GM12891 (cell line): Measurements from ENCODE around the gene CFAP53.
"Not testable (repeated sequence)": the region's sequence is repeated elsewhere in the genome, so short reads cannot be mapped to it uniquely, and the experiment has no call there.

Experiments used
- DNase-seq: peaks from one replicate; pipeline ENCODE4 v3.0.0; 2011; ENCODE audit warnings: low spot score; ENCODE audit not compliant: insufficient read length
- FAIRE-seq: peaks from 2 replicates; lab custom pipeline; 2011; peaks lifted over from hg19 to GRCh38; lab: Jason Lieb, UNC
- PAX5 ChIP-seq: IDR thresholded peaks from 2 replicates; pipeline ENCODE4 v1.6.1; 2011; ENCODE audit warnings: low read length, moderate library complexity, mild to moderate bottlenecking; ENCODE audit not compliant: insufficient read depth, severe bottlenecking
- POLR2A ChIP-seq: IDR thresholded peaks from 2 replicates; pipeline ENCODE4 v1.6.1; 2011; ENCODE audit warnings: low read depth, low read length, control low read depth
- POLR2AphosphoS5 ChIP-seq: IDR thresholded peaks from 2 replicates; pipeline ENCODE4 v1.6.1; 2011; ENCODE audit warnings: low read depth, low read length, control low read depth
- POU2F2 ChIP-seq: IDR thresholded peaks from 2 replicates; pipeline ENCODE4 v1.6.1; 2011; ENCODE audit warnings: low read depth, mild to moderate bottlenecking, control low read depth, low read length, moderate library complexity
- SPI1 ChIP-seq: IDR thresholded peaks from 2 replicates; pipeline ENCODE4 v1.6.1; 2011; ENCODE audit warnings: low read depth, low read length, control low read depth
- TAF1 ChIP-seq: IDR thresholded peaks from 2 replicates; pipeline ENCODE4 v1.6.1; 2011; ENCODE audit warnings: low read depth, low read length, control low read depth

The CFAP53 gene

DNA sequence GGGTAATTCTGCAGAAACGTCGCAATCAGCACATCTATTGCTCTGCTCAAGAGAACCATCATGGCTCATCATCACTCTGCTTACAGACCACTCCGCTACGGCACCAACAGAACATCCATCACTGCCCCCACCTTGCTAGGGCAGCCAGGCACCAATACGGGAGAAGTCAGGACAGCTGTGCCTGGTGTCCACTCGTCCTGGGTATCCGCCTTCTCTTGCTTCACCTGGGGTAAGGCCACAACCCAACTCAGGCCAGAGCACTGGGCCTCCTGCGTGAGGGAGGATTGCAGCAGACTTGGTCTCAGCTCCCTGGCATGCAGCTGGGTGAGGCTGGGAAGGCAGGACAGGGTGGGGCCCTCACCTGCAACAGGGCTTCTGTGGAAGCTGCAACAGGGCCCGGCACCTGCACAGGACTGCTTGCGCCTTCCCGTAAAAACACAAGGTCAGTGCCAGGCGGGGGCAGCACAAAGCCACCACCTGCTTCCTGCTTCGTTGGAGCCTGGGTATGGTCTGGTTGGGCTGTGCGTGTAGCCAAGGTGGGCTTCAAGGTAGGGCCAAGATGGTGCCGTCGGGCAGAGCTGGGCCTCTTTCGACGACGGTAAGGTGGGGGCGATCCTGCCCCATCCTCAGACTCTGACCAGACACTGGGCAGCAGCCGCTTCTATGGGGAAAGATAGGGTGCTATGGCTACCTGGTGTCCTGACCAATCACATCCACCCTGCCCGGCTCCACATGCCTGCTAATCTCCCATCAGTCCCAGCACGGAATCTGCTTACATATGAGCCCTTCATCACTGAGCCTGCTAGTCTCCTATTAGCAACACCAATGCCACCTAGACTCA, 7.1 kb upstream of the CFAP53 start:
- TF ChIP-seq TAF1 (no peak), SPI1 (no peak), POLR2A (no peak), POLR2AphosphoS5 (no peak), POU2F2 (no peak), PAX5 (no peak)
- FAIRE-seq, result no peak
- DNase-seq, result no peak

DNA sequence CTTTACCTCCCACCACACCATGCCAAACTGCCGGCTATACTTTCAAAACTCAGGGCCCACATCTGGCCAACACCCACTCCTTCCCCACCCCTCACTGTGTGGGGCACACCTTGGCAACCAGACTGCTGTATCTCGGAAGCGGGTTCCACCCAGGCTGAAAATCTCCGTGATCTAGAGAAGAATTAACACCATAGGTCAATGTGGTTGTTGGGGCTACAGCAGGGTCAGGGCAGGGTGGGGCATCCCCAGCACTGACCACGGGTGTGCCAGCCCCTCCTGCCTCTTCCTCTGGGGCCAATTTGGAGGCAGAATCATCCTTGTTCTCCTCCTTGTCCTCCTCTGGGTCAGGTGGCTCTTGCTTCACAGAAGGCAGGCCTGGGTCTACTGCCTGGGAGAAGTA, 6.3 kb upstream of the CFAP53 start:
- FAIRE-seq (no peak), DNase-seq (no peak)
- TF ChIP-seq TAF1 (no peak), SPI1 (no peak), POU2F2 (no peak), POLR2AphosphoS5 (no peak), PAX5 (no peak), POLR2A (no peak)

DNA sequence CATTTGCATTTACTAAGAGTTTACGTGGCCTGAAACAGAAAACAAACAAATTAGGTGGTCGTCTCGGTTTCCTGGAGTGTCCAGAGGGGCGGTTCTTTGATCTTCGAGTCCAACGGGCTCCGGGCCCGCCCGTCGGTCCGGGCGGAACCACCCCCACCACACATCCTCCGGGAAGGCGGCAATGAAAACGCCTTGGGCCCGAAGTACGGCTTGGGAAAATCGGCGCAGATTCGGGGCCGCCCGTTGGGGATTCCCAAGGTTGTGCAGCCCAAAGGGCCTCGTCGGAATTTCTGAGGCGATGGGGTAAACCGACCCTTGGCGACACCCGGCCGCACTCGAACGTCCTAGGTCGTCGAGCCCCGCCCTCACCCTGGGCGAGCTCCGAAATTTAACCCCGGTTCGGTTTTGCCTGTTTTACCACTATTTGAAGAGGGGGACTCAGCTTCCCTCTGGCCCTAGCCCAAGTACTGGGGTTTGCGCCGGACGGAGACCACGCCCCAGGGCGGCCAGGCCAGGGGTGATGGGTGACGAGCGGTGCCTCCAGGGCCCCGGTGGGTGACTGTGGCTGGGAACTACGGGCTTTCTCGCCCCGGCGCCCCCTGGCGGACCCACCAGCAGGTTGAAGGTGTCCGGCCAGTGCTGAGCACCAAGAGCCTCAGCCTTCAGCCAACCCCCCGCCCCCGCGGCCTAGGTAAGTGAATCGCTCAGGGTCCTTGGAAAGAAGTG, 1.9 kb upstream of the CFAP53 start:
- TF ChIP-seq POLR2A, result peak; percentile 60; the same call in 1 of the 2 replicates
- TF ChIP-seq PAX5, result no peak
- no peak for TF ChIP-seq SPI1
- TF ChIP-seq TAF1, result no peak
- peak; percentile 11; the same call in 1 of the 2 replicates for TF ChIP-seq POU2F2
- TF ChIP-seq POLR2AphosphoS5, result peak; percentile 69
- FAIRE-seq (peak; percentile 72), DNase-seq (peak; percentile 72)

DNA sequence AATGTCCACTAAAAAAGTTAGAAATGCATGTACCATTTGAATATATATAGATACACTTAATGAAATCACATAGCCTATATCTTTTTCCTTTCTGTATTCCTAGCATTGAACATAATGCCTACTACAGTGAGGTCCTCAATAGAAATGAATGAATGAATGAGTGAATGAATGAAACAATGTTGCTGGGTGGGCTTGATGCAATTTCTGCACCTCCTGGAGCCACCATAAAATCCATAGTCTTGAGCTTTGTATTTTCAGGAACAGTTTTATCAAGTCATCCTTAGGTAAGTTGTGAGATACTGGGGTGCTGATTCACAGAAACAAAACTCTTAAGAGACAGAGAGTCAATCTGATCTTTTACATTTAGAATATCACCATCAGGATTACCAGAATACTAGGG, 3.3 kb downstream of the CFAP53 start:
- DNase-seq, result no peak
- no peak for TF ChIP-seq POLR2A
- no peak for TF ChIP-seq POLR2AphosphoS5
- no peak for TF ChIP-seq POU2F2
- TF ChIP-seq SPI1, result no peak
- no peak for TF ChIP-seq PAX5
- TF ChIP-seq TAF1, result no peak
- no peak for FAIRE-seq

DNA sequence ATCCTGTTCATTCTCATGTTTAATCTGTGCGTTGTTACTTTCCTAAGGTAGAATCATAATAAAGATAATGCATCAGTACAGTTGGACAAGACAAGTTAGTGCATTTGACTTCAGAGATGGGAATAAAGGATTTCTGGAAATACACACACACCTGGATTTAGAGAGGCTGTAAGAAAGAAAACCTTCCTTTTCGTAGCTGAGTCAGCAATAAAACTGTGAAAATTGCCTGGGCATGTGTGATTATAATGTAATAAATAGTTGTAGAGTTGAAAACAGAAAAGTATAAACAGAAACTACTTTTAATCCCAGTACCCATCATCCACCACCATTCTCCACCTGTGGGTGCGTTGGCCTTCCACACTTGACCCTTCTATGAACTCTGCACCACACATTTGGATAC, 15.4 kb downstream of the CFAP53 start:
- no peak for FAIRE-seq
- TF ChIP-seq PAX5 (no peak), TAF1 (no peak)
- DNase-seq, result no peak

DNA sequence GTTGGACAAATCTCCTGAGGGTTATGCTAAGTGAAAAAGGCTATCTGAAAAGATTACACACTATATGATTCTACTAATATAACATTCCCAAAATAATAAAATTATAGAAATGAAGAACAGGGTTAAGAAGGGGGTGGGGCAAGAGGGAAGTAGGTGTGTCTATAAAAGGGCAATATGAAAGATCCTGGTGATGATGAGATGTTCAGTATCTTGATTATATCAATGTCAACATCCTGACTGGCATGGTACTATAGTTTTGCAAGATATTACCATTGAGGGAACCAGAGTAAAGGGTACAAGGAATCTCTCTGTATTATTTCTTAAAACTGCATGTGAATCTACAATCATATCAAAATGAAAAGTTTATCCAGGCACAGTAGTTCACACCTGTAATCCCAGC, 16.7 kb downstream of the CFAP53 start:
- no peak for FAIRE-seq
- no peak for TF ChIP-seq SPI1
- no peak for TF ChIP-seq POLR2AphosphoS5
- TF ChIP-seq PAX5, result no peak
- no peak for DNase-seq

DNA sequence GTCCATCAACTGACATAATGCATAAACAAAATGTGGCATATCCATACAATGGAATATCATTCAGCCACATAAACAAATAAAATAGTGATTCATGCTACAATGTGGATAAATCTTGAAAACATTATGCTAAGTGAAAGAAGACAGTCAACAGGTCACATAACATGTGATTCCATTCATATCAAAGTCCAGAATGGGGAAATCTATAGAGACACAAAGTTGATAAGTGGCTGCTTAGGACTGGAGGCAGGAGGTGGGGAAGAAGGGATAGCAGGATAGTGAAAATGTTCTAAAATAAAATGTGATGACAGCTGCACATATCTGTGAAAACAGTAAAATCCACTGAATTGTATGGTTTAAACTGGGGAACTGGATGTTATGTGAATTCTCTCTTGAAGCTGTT, 18.7 kb downstream of the CFAP53 start:
- no peak for FAIRE-seq
- TF ChIP-seq PAX5, result no peak
- TF ChIP-seq POLR2A, result no peak
- TF ChIP-seq POU2F2, result no peak
- no peak for DNase-seq

DNA sequence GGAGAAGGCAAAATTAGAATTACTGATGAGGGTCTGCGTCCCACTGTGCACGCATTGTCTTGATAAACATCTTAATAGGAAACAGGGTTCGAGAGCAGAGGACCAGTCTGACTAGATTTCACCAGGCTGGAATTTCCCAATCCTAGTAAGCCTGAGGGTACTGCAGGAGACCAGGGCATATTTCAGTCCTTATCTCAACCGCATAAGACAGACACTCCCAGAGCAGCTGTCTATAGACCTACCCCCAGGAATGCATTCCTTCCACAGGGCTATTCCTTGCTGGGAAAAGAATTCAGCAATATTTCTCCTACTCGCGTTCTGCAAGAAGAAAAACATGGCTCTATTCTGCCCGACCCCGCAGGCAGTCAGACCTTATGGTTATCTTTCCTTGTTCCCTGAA, 24.5 kb downstream of the CFAP53 start:
- FAIRE-seq, DNase-seq: not testable (repeated sequence)

DNA sequence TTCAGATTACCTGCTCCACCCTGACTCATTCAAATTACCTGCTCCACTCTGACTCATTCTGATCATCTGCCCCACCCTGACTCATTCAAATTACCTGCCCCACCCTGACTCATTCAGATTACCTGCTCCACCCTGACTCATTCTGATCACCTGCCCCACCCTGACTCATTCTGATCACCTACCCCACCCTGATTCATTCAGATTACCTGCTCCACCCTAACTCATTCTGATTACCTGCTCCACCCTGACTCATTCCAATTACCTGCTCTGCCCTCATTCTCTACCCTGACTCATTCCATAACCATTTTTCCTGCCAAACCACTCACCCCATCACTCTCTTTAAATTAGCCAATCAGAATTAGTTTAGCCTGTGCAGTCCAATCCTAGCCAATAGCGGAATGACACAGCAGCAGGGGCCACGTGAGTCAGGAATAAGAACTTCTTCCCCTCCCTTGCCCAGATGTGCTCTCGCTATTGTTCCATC, 26.2 kb downstream of the CFAP53 start:
- TF ChIP-seq POLR2AphosphoS5 (no peak), TAF1 (no peak), POU2F2 (no peak), PAX5 (no peak), POLR2A (no peak), SPI1 (no peak)
- DNase-seq, result no peak
- no peak for FAIRE-seq

DNA sequence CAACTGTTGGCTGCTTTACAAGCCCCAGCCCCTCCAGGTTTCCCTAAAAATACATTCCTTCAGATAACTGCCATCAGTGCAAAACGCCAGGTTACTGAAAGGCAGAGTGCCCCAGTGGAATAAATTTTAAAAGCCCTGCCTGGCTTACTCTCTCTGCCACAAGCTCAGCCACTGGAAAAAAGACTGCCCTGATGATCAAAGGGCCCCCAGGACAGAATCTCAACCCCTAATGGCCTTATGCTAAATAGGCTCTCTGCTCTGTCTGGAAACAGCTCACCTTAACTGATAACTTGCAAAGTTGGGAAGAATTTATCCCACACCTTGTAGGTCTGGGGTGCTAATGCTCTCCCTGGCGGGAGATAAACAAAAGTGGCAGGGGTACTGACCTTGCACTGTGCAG, 33.9 kb downstream of the CFAP53 start:
- FAIRE-seq, result no peak
- TF ChIP-seq POU2F2 (no peak), POLR2A (no peak), POLR2AphosphoS5 (no peak), TAF1 (no peak), PAX5 (no peak), SPI1 (no peak)

More for the DNA sequence above, 33.9 kb downstream of the CFAP53 start:
- no peak for DNase-seq
